IPS-20b (cell line): ENCODE measurements around the gene LPIN2.
"Not testable (repeated sequence)": the region's sequence is repeated elsewhere in the genome, so short reads cannot be mapped to it uniquely, and the experiment has no call there.

Source experiments
- H3K27ac ChIP-seq: one replicate; pipeline ENCODE4 v1.5.1; 2013; ENCODE audit warnings: low read length
- H3K27me3 ChIP-seq: 2 replicates; pipeline ENCODE4 v1.6.1; 2013; ENCODE audit warnings: mild to moderate bottlenecking, low read length, inconsistent platforms; ENCODE audit not compliant: insufficient read depth
- H3K36me3 ChIP-seq: 2 replicates; pipeline ENCODE4 v1.6.1; 2013; ENCODE audit warnings: low read depth, mild to moderate bottlenecking, inconsistent platforms, low read length, moderate library complexity; ENCODE audit not compliant: insufficient read depth
- H3K4me1 ChIP-seq: 2 replicates; pipeline ENCODE4 v1.6.1; 2013; ENCODE audit warnings: mild to moderate bottlenecking, control low read depth, inconsistent platforms, low read length, moderate library complexity; ENCODE audit not compliant: insufficient read depth
- H3K4me3 ChIP-seq: 2 replicates; pipeline ENCODE4 v1.5.1; 2013; ENCODE audit warnings: mild to moderate bottlenecking, low read length, inconsistent platforms
- H3K9ac ChIP-seq: 2 replicates; pipeline ENCODE4 v1.6.1; 2013; ENCODE audit warnings: low read depth, mild to moderate bottlenecking, inconsistent platforms, low read length, moderate library complexity
- H3K9me3 ChIP-seq: 2 replicates; pipeline ENCODE4 v1.6.1; 2013; ENCODE audit warnings: mild to moderate bottlenecking, low read depth, low read length, inconsistent platforms; ENCODE audit not compliant: insufficient read depth

LPIN2 gene

DNA sequence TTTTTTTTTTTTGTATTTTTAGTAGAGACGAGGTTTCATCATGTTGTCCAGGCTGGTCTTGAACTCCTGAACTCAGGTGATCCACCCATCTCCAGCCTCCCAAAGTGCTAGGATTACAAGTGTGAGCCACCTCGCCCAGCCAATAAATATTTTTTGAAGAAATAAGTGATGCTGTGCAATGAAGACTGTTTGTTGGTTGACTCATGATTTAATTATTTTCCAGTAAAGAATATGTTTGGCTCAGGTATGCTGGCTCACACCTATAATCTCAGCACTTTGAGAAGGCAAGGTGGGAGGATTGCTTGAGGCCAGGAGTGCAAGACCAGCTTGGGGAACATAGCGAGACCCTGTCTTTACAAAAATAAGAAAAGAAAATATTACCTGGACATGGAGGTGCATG lies 41.8 kb upstream of the LPIN2 start:
- Histone ChIP-seq H3K36me3 (no peaks in the 10 kb centered on the region), H3K27me3 (no peaks in the 10 kb centered on the region), H3K27ac (no peak overlapping the region), H3K4me3 (no peak overlapping the region), H3K4me1 (peaks cover 5% of the 10 kb centered on the region), H3K9me3 (peaks cover 4% of the 10 kb centered on the region; the same call in 1 of the 2 replicates), H3K9ac (no peak overlapping the region)

DNA sequence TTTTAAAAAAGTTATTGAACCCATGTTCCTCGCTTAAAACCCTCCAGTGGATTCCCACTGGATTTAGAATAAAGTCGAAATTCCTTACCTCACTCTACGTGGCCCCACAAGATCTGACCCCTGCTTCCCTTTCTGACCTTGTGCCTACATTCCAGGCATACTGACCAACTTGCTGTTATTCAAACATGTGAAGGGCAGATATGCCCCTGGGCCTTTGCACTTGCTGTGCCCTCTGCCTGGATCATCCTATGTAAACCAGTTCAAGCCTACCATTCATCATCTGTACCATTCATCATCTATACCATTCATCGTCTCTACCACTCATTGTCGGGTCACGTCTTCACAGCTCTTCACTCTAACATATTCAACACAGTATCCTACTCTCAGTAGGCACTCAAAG lies 41.3 kb upstream of the LPIN2 start:
- Histone ChIP-seq H3K27me3 (no peaks in the 10 kb centered on the region), H3K27ac (no peak overlapping the region), H3K9ac (no peak overlapping the region), H3K4me1 (peaks cover 5% of the 10 kb centered on the region), H3K4me3 (no peak overlapping the region), H3K36me3 (no peaks in the 10 kb centered on the region), H3K9me3 (peaks cover 4% of the 10 kb centered on the region; the same call in 1 of the 2 replicates)

DNA sequence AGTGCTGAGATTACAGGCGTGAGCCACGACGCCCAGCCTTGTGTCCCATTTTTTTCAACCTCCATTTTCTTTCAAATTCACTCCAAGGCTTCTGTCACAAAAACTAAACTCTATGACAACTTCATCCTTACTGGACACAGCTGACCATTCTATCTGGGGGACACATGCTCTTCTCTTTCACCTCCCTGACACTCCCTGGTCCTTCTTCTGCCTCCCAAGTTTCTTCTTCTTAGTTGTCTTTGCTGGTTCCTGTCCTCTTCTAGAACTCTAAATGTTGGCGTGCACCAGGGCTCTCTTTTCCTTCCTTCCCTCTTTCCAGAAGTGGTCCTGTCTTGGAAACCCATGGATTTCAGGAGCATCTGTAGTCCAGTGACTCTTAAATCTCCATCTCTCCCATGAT lies 40.1 kb upstream of the LPIN2 start:
- peaks cover 4% of the 10 kb centered on the region; the same call in 1 of the 2 replicates for H3K9me3 ChIP-seq
- H3K9ac ChIP-seq = no peak overlapping the region
- no peaks in the 10 kb centered on the region for H3K36me3 ChIP-seq
- peaks cover 5% of the 10 kb centered on the region for H3K4me1 ChIP-seq
- H3K4me3 ChIP-seq = no peak overlapping the region
- H3K27ac ChIP-seq = no peak overlapping the region
- no peaks in the 10 kb centered on the region for H3K27me3 ChIP-seq

GRCh38 chr18:3052411-3052758 lies 39.4 kb upstream of the LPIN2 start:
- Histone ChIP-seq H3K4me3 (no peak overlapping the region), H3K9ac (no peak overlapping the region), H3K9me3 (peaks cover 4% of the 10 kb centered on the region; the same call in 1 of the 2 replicates), H3K4me1 (peaks cover 5% of the 10 kb centered on the region), H3K36me3 (no peaks in the 10 kb centered on the region), H3K27me3 (no peaks in the 10 kb centered on the region), H3K27ac (no peak overlapping the region)

- H3K9ac ChIP-seq = no peak overlapping the region
- H3K9me3 ChIP-seq = peaks cover 4% of the 10 kb centered on the region; the same call in 1 of the 2 replicates
- H3K4me1 ChIP-seq = peaks cover 5% of the 10 kb centered on the region
- H3K36me3 ChIP-seq = no peaks in the 10 kb centered on the region
- H3K4me3 ChIP-seq = no peak overlapping the region
- no peaks in the 10 kb centered on the region for H3K27me3 ChIP-seq
- H3K27ac ChIP-seq = no peak overlapping the region
Observed at GRCh38 chr18:3051718-3052410, 38.9 kb upstream of the LPIN2 start.

DNA sequence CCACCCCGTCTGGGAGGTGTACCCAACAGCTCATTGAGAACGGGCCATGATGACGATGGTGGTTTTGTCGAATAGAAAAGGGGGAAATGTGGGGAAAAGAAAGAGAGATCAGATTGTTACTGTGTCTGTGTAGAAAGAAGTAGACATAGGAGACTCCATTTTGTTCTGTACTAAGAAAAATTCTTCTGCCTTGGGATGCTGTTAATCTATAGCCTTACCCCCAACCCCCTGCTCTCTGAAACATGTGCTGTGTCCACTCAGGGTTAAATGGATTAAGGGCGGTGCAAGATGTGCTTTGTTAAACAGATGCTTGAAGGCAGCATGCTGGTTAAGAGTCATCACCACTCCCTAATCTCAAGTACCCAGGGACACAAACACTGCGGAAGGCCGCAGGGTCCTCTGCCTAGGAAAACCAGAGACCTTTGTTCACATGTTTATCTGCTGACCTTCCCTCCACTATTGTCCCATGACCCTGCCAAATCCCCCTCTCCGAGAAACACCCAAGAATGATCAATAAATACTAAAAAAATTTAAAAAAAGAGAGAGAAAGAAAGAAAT lies 37.0 kb upstream of the LPIN2 start:
- not testable (repeated sequence) for H3K36me3 ChIP-seq

GRCh38 chr18:3048820-3049349 lies 35.9 kb upstream of the LPIN2 start:
- Histone ChIP-seq H3K4me1 (peaks cover 5% of the 10 kb centered on the region; the same call in 1 of the 2 replicates), H3K4me3 (no peak overlapping the region), H3K27me3 (no peaks in the 10 kb centered on the region), H3K27ac (no peak overlapping the region), H3K9me3 (peaks cover 4% of the 10 kb centered on the region; the same call in 1 of the 2 replicates), H3K9ac (no peak overlapping the region), H3K36me3 (no peaks in the 10 kb centered on the region)

More for the DNA sequence above, 37.0 kb upstream of the LPIN2 start:
- not testable (repeated sequence) for H3K27ac ChIP-seq, H3K9ac ChIP-seq, H3K9me3 ChIP-seq, H3K4me3 ChIP-seq, H3K27me3 ChIP-seq, H3K4me1 ChIP-seq

GRCh38 chr18:3048121-3048520 lies 35.2 kb upstream of the LPIN2 start:
- Histone ChIP-seq H3K4me1 (peaks cover 5% of the 10 kb centered on the region; the same call in 1 of the 2 replicates), H3K4me3 (no peak overlapping the region), H3K36me3 (no peaks in the 10 kb centered on the region), H3K9ac (no peak overlapping the region), H3K9me3 (peaks cover 2% of the 10 kb centered on the region; the same call in 1 of the 2 replicates), H3K27ac (no peak overlapping the region), H3K27me3 (no peaks in the 10 kb centered on the region)

GRCh38 chr18:3046216-3046808 lies 33.4 kb upstream of the LPIN2 start:
- H3K9me3 ChIP-seq = no peaks in the 10 kb centered on the region
- H3K27ac ChIP-seq = no peak overlapping the region
- H3K4me1 ChIP-seq = peaks cover 4% of the 10 kb centered on the region; the same call in 1 of the 2 replicates
- no peaks in the 10 kb centered on the region for H3K36me3 ChIP-seq
- H3K4me3 ChIP-seq = no peak overlapping the region
- H3K27me3 ChIP-seq = no peaks in the 10 kb centered on the region
- no peak overlapping the region for H3K9ac ChIP-seq

- Histone ChIP-seq H3K9me3 (no peaks in the 10 kb centered on the region), H3K27ac (no peak overlapping the region), H3K9ac (no peak overlapping the region), H3K36me3 (no peaks in the 10 kb centered on the region), H3K27me3 (no peaks in the 10 kb centered on the region), H3K4me1 (peaks cover 4% of the 10 kb centered on the region; the same call in 1 of the 2 replicates), H3K4me3 (no peak overlapping the region)
Observed at GRCh38 chr18:3044931-3045698, 32.2 kb upstream of the LPIN2 start.

DNA sequence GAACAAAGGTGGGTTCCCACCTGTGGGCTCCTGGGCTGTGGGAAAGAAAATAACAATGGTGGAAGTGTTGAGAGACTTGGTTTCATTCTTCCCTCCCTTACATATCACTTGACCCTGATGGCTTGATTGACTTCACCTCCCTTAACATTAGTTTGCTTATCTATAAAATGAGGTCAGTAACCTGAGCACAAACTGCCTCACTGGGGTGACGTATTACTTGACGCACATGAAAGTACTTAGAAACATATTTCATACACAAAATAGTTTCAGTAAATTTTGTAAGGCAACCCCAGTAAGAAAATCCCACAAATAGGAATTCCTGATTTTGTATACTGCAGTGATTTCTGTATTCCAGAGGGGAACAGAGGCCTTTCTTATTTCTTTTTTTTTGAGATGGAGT lies 29.4 kb upstream of the LPIN2 start:
- Histone ChIP-seq H3K36me3 (no peaks in the 10 kb centered on the region), H3K9me3 (no peaks in the 10 kb centered on the region), H3K27ac (no peak overlapping the region), H3K4me3 (no peak overlapping the region), H3K9ac (no peak overlapping the region), H3K27me3 (no peaks in the 10 kb centered on the region), H3K4me1 (peaks cover 4% of the 10 kb centered on the region; the same call in 1 of the 2 replicates)
